ENCODE results near the gene SLC35B1.

- TF ChIP-seq, protein P1, sequence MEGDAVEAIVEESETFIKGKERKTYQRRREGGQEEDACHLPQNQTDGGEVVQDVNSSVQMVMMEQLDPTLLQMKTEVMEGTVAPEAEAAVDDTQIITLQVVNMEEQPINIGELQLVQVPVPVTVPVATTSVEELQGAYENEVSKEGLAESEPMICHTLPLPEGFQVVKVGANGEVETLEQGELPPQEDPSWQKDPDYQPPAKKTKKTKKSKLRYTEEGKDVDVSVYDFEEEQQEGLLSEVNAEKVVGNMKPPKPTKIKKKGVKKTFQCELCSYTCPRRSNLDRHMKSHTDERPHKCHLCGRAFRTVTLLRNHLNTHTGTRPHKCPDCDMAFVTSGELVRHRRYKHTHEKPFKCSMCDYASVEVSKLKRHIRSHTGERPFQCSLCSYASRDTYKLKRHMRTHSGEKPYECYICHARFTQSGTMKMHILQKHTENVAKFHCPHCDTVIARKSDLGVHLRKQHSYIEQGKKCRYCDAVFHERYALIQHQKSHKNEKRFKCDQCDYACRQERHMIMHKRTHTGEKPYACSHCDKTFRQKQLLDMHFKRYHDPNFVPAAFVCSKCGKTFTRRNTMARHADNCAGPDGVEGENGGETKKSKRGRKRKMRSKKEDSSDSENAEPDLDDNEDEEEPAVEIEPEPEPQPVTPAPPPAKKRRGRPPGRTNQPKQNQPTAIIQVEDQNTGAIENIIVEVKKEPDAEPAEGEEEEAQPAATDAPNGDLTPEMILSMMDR (conservative IDR thresholded peaks at IDR 0.05), result no peak
- TF ChIP-seq ZFX (IDR thresholded peaks at IDR 0.05), result no peak
Measured at GRCh38 chr17:49749730-49750129, 42.0 kb upstream of the SLC35B1 start.

Data from C4-2B (cell line).